ENCODE data around the gene TMEM72. TPM values are rescaled to one million over a fixed set of nuclear protein-coding genes. Genes with fewer than 3 reads are reported as not detected.

Gene TMEM72
- total RNA-seq, 2 donors from 2014 or later: 1.6 TPM; not detected in 1

DNA sequence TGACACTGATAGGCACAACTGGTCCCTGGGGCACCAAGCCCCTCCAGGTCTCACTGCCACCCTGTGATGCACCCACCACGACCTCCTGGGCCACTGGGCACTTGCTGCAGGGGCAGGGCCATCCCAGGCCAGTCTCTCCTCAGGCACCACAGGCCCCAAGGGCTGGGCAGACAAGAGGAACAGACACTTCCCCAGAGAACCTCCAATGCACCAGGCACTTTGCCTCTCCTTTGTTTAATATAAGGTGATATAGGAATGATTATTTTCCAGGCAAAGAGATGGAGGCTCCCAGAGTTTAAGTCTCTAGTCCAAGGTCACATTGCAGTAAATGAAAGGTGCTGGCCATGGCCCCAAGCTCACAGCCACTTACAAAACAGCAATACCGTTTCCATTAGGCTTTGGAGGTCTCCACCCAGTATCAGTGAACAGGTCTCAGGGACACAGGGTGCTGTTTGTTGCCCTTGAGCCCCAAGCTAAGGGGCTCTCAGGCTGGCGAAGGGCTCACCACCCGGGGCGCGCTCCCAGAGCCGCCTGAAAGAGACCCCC lies 63.0 kb downstream of the TMEM72 start:
- intact Hi-C loops (cut with DNase I): loop anchor here (2.0 to 10.0 kb wide), 4 partner anchors 15 to 1299 kb away; partner anchors contain the start of gene RASSF4
- WGBS: 26% methylated on average over 6 of the region's 7 CpGs
- DNase-seq (ENCODE audit: low spot score): no peak
- TF ChIP-seq POLR2AphosphoS5 (IDR thresholded peaks at IDR 0.05): no peak
- TF ChIP-seq POLR2A (IDR thresholded peaks at IDR 0.05): no peak
- TF ChIP-seq, protein P1, sequence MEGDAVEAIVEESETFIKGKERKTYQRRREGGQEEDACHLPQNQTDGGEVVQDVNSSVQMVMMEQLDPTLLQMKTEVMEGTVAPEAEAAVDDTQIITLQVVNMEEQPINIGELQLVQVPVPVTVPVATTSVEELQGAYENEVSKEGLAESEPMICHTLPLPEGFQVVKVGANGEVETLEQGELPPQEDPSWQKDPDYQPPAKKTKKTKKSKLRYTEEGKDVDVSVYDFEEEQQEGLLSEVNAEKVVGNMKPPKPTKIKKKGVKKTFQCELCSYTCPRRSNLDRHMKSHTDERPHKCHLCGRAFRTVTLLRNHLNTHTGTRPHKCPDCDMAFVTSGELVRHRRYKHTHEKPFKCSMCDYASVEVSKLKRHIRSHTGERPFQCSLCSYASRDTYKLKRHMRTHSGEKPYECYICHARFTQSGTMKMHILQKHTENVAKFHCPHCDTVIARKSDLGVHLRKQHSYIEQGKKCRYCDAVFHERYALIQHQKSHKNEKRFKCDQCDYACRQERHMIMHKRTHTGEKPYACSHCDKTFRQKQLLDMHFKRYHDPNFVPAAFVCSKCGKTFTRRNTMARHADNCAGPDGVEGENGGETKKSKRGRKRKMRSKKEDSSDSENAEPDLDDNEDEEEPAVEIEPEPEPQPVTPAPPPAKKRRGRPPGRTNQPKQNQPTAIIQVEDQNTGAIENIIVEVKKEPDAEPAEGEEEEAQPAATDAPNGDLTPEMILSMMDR (IDR thresholded peaks at IDR 0.05): no peak
- H3K4me3 ChIP-seq: peak overlapping the region; percentile 31 to 33
- H3K9me3 ChIP-seq: no peaks in the 10 kb centered on the region
- H3K27ac ChIP-seq: peak overlapping the region; percentile 71 to 73
- no peaks in the 10 kb centered on the region for H3K27me3 ChIP-seq (replicated peaks; ENCODE audit: insufficient read depth)
- peaks cover 4% of the 10 kb centered on the region for H3K4me1 ChIP-seq (replicated peaks)
- H3K36me3 ChIP-seq: no peaks in the 10 kb centered on the region

GRCh38 chr10:44974628-44975430 lies 63.7 kb downstream of the TMEM72 start:
- H3K27me3 ChIP-seq (replicated peaks; ENCODE audit: insufficient read depth): no peaks in the 10 kb centered on the region
- peak overlapping the region; percentile 31 to 33 for H3K4me3 ChIP-seq
- TF ChIP-seq, protein P1 (IDR thresholded peaks at IDR 0.05): peak; percentile 95 to 96 (median 96)
- no peak for TF ChIP-seq POLR2A (IDR thresholded peaks at IDR 0.05)
- TF ChIP-seq POLR2AphosphoS5 (IDR thresholded peaks at IDR 0.05): peak; percentile 29
- peaks cover 10% of the 10 kb centered on the region for H3K4me1 ChIP-seq (replicated peaks)
- peak; percentile 59 for DNase-seq (ENCODE audit: low spot score)
- intact Hi-C loops (cut with DNase I): loop anchor here (2.0 to 10.0 kb wide), 4 partner anchors 16 to 1300 kb away; partner anchors contain the start of gene RASSF4
- no peaks in the 10 kb centered on the region for H3K36me3 ChIP-seq
- H3K27ac ChIP-seq: peak overlapping the region; percentile 71 to 73
- WGBS: 4% methylated on average over 46 of the region's 46 CpGs
- no peaks in the 10 kb centered on the region for H3K9me3 ChIP-seq

GRCh38 chr10:44975431-44976331 lies 64.5 kb downstream of the TMEM72 start:
- intact Hi-C loops (cut with DNase I): loop anchor here (2.0 to 10.0 kb wide), 4 partner anchors 17 to 1301 kb away; partner anchors contain the start of gene RASSF4
- peak overlapping the region; percentile 31 to 38 for H3K4me3 ChIP-seq
- WGBS: 53% methylated on average over 10 of the region's 10 CpGs
- TF ChIP-seq POLR2AphosphoS5 (IDR thresholded peaks at IDR 0.05): no peak
- peaks cover 14% of the 10 kb centered on the region for H3K4me1 ChIP-seq (replicated peaks)
- no peaks in the 10 kb centered on the region for H3K27me3 ChIP-seq (replicated peaks; ENCODE audit: insufficient read depth)
- DNase-seq (ENCODE audit: low spot score): no peak
- H3K36me3 ChIP-seq: no peaks in the 10 kb centered on the region
- peak overlapping the region; percentile 71 to 73 for H3K27ac ChIP-seq
- H3K9me3 ChIP-seq: no peaks in the 10 kb centered on the region

DNA sequence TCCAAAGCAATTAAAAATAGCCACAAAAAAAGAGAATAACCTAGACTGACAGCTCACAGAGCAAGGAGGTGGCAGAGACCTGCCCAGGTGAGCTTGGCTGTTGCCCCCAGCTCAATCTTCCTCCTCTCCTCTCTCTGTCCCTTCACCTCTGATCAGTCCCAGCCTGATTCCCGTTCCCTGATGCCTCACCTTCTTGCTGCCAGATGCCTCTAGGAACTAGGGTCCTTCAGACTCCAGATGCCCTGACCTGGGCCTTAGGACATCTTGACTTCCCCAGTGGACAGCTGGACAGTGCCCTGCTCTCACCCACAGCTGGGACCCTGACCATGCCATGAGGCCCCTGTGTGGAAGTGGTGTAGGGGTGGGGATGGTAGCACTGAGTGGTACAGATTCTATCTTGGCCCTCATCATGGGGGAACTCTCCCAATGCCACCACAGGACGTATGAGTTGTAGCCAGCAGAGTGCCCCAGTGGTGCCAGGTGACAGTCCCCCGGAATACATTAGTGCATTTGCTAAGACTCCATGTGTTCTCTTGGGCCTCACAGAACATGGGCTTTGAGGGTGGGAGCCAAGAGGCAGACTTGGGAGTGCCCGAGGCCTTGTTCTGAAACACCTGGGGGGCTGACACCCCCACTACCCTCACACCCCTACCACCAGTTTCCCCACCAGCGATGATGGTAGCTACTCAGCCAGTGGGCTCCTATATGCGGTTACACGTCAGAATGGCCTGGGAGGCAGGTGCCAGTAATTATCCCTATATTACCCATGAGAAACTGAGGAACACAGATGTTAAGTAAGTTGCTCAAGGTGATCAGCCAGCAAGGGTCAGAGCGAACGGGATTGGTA lies 65.4 kb downstream of the TMEM72 start:
- H3K9me3 ChIP-seq: no peaks in the 10 kb centered on the region
- peaks cover 20% of the 10 kb centered on the region for H3K4me1 ChIP-seq (replicated peaks)
- DNase-seq (ENCODE audit: low spot score): no peak
- H3K4me3 ChIP-seq: peak overlapping the region; percentile 30 to 38
- WGBS: 89% methylated on average over 9 of the region's 9 CpGs
- no peaks in the 10 kb centered on the region for H3K27me3 ChIP-seq (replicated peaks; ENCODE audit: insufficient read depth)
- intact Hi-C loops (cut with DNase I): loop anchor here (10.0 kb wide), 1 partner anchor 1302 kb away; no protein-coding TSS in a partner anchor
- no peaks in the 10 kb centered on the region for H3K36me3 ChIP-seq
- TF ChIP-seq POLR2AphosphoS5 (IDR thresholded peaks at IDR 0.05) (no peak), POLR2A (IDR thresholded peaks at IDR 0.05) (no peak)
- TF ChIP-seq, protein P1 (IDR thresholded peaks at IDR 0.05): no peak
- peak overlapping the region; percentile 30 to 76 for H3K27ac ChIP-seq
